ENCODE data around the gene GIGYF1. TPM values are rescaled to one million over a fixed set of nuclear protein-coding genes. Genes with fewer than 3 reads are reported as not detected.

GIGYF1 gene
- total and polyA plus RNA-seq, 2 of the 8 experiments (the other 6 are each of a cell fraction or from before 2014, with no cell fraction given) = 24.1 to 99.3 TPM

DNA sequence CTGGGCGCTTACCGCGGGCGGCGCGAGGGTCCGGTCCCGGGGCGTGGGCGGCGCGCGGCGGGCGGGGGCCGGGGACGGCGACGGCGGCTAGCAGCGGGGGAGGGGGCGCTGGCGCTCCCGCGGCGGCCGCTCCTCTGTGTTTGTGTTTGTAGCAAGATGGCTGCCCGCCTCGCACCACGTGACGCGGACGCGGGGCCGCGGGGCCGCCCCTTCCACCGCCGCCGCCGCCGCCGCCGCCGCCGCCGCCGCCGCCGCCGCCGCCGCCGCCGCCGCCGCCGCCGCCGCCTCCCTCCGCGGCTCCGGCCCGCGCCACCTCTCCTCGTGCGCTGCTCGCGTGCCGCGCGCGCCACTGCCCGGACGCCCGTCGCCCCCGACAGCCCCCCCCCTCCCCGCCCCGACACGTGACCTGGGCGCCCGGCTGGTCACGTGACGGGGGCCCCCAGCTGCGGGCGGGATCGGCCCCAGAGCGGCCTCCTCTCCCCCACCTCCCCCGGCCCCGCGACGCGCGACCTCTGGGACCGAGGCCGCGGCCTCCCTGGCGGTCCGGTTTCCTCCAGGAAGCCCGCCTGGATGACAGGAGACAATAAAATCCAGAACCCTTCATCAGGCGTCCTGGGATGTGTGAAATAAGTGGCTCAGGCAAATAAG, at the start of gene GIGYF1 (continued):
- TF ChIP-seq, protein P1, sequence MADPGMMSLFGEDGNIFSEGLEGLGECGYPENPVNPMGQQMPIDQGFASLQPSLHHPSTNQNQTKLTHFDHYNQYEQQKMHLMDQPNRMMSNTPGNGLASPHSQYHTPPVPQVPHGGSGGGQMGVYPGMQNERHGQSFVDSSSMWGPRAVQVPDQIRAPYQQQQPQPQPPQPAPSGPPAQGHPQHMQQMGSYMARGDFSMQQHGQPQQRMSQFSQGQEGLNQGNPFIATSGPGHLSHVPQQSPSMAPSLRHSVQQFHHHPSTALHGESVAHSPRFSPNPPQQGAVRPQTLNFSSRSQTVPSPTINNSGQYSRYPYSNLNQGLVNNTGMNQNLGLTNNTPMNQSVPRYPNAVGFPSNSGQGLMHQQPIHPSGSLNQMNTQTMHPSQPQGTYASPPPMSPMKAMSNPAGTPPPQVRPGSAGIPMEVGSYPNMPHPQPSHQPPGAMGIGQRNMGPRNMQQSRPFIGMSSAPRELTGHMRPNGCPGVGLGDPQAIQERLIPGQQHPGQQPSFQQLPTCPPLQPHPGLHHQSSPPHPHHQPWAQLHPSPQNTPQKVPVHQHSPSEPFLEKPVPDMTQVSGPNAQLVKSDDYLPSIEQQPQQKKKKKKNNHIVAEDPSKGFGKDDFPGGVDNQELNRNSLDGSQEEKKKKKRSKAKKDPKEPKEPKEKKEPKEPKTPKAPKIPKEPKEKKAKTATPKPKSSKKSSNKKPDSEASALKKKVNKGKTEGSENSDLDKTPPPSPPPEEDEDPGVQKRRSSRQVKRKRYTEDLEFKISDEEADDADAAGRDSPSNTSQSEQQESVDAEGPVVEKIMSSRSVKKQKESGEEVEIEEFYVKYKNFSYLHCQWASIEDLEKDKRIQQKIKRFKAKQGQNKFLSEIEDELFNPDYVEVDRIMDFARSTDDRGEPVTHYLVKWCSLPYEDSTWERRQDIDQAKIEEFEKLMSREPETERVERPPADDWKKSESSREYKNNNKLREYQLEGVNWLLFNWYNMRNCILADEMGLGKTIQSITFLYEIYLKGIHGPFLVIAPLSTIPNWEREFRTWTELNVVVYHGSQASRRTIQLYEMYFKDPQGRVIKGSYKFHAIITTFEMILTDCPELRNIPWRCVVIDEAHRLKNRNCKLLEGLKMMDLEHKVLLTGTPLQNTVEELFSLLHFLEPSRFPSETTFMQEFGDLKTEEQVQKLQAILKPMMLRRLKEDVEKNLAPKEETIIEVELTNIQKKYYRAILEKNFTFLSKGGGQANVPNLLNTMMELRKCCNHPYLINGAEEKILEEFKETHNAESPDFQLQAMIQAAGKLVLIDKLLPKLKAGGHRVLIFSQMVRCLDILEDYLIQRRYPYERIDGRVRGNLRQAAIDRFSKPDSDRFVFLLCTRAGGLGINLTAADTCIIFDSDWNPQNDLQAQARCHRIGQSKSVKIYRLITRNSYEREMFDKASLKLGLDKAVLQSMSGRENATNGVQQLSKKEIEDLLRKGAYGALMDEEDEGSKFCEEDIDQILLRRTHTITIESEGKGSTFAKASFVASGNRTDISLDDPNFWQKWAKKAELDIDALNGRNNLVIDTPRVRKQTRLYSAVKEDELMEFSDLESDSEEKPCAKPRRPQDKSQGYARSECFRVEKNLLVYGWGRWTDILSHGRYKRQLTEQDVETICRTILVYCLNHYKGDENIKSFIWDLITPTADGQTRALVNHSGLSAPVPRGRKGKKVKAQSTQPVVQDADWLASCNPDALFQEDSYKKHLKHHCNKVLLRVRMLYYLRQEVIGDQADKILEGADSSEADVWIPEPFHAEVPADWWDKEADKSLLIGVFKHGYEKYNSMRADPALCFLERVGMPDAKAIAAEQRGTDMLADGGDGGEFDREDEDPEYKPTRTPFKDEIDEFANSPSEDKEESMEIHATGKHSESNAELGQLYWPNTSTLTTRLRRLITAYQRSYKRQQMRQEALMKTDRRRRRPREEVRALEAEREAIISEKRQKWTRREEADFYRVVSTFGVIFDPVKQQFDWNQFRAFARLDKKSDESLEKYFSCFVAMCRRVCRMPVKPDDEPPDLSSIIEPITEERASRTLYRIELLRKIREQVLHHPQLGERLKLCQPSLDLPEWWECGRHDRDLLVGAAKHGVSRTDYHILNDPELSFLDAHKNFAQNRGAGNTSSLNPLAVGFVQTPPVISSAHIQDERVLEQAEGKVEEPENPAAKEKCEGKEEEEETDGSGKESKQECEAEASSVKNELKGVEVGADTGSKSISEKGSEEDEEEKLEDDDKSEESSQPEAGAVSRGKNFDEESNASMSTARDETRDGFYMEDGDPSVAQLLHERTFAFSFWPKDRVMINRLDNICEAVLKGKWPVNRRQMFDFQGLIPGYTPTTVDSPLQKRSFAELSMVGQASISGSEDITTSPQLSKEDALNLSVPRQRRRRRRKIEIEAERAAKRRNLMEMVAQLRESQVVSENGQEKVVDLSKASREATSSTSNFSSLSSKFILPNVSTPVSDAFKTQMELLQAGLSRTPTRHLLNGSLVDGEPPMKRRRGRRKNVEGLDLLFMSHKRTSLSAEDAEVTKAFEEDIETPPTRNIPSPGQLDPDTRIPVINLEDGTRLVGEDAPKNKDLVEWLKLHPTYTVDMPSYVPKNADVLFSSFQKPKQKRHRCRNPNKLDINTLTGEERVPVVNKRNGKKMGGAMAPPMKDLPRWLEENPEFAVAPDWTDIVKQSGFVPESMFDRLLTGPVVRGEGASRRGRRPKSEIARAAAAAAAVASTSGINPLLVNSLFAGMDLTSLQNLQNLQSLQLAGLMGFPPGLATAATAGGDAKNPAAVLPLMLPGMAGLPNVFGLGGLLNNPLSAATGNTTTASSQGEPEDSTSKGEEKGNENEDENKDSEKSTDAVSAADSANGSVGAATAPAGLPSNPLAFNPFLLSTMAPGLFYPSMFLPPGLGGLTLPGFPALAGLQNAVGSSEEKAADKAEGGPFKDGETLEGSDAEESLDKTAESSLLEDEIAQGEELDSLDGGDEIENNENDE (IDR thresholded peaks at IDR 0.05; ENCODE audit: insufficient replicate concordance, low read length) = no peak
- TF ChIP-seq POLR2AphosphoS5 (IDR thresholded peaks at IDR 0.05; ENCODE audit: low read depth, low read length) (no peak; the same call in 1 of the 2 replicates), RBBP5 (IDR thresholded peaks at IDR 0.05; ENCODE audit: borderline replicate concordance, low read depth, low read length) (no peak), POLR2A (IDR thresholded peaks at IDR 0.05; ENCODE audit: control extremely low read depth in 1 of 2, low read depth in 2 of 2, low read length in 2 of 2) (0 out of 3 replicates have a peak, but pooled peaks of 1 of the 2 experiments have one; percentile 41), NRF1 (IDR thresholded peaks at IDR 0.05; ENCODE audit: low read depth, low read length) (no peak), TAF1 (IDR thresholded peaks at IDR 0.05; ENCODE audit: low read depth, low read length) (no peak; the same call in 1 of the 2 replicates), KDM1A (IDR thresholded peaks at IDR 0.05; ENCODE audit: borderline replicate concordance, low read length) (no peak)
- TF ChIP-seq, protein P2, sequence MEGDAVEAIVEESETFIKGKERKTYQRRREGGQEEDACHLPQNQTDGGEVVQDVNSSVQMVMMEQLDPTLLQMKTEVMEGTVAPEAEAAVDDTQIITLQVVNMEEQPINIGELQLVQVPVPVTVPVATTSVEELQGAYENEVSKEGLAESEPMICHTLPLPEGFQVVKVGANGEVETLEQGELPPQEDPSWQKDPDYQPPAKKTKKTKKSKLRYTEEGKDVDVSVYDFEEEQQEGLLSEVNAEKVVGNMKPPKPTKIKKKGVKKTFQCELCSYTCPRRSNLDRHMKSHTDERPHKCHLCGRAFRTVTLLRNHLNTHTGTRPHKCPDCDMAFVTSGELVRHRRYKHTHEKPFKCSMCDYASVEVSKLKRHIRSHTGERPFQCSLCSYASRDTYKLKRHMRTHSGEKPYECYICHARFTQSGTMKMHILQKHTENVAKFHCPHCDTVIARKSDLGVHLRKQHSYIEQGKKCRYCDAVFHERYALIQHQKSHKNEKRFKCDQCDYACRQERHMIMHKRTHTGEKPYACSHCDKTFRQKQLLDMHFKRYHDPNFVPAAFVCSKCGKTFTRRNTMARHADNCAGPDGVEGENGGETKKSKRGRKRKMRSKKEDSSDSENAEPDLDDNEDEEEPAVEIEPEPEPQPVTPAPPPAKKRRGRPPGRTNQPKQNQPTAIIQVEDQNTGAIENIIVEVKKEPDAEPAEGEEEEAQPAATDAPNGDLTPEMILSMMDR (IDR thresholded peaks at IDR 0.05; ENCODE audit: control extremely low read depth in 1 of 3, insufficient read depth in 1 of 3, low read depth in 1 of 3, low read length in 3 of 3) = no peak

Data from H1 (cell line).